T1000 (cell line): ENCODE results near the gene BRD9.
"Not testable (repeated sequence)": the region's sequence is repeated elsewhere in the genome, so short reads cannot be mapped to it uniquely, and the experiment has no call there.

Experiments used
- DNase-seq: peaks from one replicate; lab custom pipeline; 2025; ENCODE audit warnings: mixed read lengths; lab: John Stamatoyannopoulos, UW

BRD9 gene

GRCh38 chr5:843926-844325, 48.7 kb downstream of the BRD9 start:
- DNase-seq: not testable (repeated sequence)

DNA sequence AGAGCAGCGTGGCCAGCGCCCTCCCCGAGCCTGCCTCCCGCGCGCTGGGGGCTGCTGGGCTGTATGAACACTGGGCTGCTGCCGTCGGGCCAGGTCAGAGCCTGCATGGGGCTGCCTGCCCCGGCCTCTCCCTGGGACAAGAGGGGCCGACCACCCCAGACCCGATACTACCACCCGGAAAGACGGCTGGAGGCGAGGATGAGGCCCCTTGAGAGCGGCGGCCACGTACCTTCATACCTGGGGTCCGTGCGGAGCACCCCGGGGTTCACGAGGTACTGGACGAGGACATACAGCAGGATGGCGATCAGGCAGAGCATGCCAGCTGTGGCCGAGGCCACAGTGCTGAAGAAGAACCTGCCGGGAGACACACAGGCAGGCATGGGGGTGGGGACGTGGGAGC, 49.2 kb downstream of the BRD9 start:
- DNase-seq: not testable (repeated sequence)

- not testable (repeated sequence) for DNase-seq
These were observed 50.0 kb downstream of the BRD9 start for GRCh38 chr5:842402-843221.

GRCh38 chr5:841531-842401, 50.8 kb downstream of the BRD9 start:
- DNase-seq: not testable (repeated sequence)

GRCh38 chr5:840974-841435, 51.6 kb downstream of the BRD9 start:
- not testable (repeated sequence) for DNase-seq

DNA sequence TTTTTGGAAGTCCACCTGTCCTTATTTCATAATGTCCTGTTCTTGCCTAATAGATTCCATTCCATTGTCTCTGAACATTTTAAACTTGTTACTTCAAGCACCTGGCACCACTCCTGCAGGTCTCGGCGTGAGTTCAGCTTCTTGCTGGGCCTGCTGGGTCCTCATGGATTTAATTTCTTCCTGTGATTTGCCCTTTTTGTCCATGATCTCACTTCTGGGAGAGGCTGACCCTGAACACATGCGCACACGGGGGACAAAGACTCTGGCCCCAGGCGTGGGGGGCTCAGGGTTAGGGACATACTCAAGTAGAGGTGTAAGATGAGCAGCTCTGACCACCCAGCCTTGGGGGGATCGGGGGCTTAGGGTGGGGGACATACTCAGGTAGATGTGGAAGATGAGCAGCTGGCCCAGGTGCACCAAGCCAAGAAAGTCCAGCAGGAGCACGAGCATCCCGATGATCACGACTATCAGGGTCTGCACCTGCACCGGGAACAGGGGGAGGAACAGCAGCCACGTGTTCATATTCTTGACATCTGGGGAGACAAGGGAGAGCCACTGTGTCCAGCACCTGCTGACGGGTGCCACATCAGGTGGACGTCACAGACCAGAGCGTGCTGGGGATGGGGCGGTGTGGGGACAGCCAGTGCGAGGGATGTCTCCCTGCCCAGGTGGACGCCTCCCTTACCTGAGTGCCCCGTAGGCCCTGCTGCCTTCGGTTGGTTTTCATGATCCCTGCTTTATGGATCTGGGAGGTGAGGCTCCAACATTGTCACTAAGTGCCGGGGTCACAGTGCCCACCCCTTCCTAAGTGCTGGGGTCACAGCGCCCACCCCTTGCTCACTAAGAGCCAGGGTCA, 52.3 kb downstream of the BRD9 start:
- not testable (repeated sequence) for DNase-seq

- DNase-seq: not testable (repeated sequence)
These were observed 54.2 kb downstream of the BRD9 start for GRCh38 chr5:838431-838851.

- DNase-seq: not testable (repeated sequence)
These were observed 54.9 kb downstream of the BRD9 start for GRCh38 chr5:837621-838121.

- DNase-seq: not testable (repeated sequence)
These were observed 56.5 kb downstream of the BRD9 start for GRCh38 chr5:835933-836612.

DNA sequence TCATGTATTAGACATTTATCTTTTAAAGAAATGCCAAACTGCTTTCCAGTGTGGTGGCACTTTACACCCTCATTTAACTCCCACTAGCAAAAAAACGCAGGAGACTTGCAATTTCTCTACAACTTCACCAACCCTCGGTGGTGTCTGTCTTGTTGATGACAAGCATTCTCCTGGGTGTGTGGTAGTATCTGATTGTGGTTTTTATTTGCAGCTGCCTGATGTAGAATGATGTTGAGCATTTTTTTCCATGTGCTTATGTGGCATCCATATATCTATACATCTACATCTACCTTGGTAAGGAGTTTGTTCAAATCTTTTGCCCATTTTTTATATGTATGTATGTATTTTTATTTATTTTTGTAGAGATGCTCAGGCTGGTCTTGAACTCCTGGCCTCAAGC, 58.6 kb downstream of the BRD9 start:
- not testable (repeated sequence) for DNase-seq

GRCh38 chr5:828194-828593, 64.4 kb downstream of the BRD9 start:
- DNase-seq: not testable (repeated sequence)

GRCh38 chr5:825544-825943, 67.1 kb downstream of the BRD9 start:
- DNase-seq: not testable (repeated sequence)

DNA sequence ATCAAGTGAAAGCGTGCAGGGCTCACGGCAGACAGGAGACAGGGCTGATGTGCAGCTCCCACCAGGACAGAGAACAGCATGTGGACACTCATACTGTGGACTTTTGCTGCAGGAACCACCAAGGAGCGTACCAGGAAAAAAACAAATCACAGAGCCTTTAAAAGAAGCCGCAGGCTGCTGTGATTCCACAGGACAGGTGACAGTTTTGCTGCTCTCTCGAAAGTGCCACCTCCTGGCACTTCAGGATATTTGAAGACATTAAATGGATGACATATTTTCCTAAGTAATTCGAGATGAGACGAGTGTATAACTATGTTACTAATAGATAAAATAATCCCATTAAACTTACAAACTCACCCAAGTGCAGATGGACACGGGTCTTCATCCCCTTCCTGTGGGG, 71.1 kb downstream of the BRD9 start:
- no peak for DNase-seq

DNA sequence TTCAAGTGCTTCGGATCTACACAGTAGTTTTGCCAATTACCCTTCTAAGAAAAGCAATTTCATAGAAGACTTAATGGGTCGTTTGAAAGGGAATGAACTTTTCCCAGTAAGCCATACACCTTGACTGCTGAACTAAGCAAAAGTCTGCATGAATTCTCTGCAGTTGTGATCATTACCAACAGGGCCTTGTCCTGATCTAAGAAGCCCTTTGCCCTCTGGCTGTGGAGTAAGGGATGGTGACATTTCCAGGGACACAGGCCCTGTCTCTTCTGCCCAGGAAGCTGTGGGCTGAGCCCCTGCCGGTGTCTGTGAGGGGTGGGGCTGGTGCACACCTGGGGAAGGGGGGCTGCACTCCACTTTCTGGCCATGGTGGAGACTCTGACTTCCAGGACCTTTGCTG, 72.4 kb downstream of the BRD9 start:
- DNase-seq: no peak

- DNase-seq: no peak
These were observed 73.5 kb downstream of the BRD9 start for GRCh38 chr5:819078-819477.

DNA sequence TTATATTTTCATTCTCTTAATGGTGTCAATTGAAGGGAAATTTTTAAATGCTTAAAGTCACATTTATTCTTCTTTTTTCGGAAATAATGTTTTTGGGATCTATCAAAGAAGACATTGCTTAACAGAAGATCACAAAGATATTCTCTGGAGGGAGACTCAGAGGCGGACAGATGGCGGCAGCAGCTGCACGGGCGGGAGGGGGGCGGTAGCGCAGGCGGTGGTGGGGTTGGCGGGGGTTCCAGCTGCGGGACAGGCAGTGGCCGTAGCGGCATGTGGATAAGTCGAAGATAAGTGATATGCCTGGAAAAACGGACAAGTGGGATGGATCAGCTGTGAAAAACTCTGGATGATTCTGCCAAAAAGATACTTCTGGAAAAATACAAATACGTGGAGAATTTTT, 76.4 kb downstream of the BRD9 start:
- no peak for DNase-seq

DNA sequence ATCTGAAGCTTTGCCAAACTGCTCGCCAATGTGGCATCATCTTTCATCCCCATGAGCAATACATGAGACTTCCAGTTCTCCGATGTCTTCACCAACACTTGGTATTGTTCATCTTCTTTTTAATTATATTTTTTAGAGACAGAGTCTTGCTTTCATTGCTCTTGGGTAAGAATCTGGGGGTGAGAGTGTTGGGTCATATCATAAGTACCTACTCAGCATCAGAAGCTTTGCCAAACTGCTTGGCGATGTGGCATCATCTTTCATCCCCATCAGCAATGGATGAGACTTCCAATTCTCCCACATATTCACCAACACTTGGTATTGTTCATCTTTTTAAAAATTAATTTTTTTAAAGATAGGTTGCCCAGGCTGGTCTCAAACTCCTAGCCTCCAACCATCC, 77.2 kb downstream of the BRD9 start:
- DNase-seq: no peak
